HepG2 (cell line): ENCODE measurements around the gene NINL. TPM values are rescaled to one million over a fixed set of nuclear protein-coding genes. Genes with fewer than 3 reads are reported as not detected.

Experiments
- BHLHE40 ChIP-seq: IDR thresholded peaks from 2 replicates; pipeline ENCODE4 v1.6.1; 2011; ENCODE audit warnings: low read length, improper control_type of control experiment
- ZNF354B ChIP-seq: sonication (generic); formaldehyde crosslinking; IDR thresholded peaks from 2 replicates; pipeline ENCODE4 v1.8.0; 2022; ENCODE audit warnings: mild to moderate bottlenecking, missing genetic modification reagents
- ZNF430 ChIP-seq: sonication (generic); formaldehyde crosslinking; IDR thresholded peaks from 2 replicates; pipeline ENCODE4 v1.9.0; 2021; ENCODE audit warnings: mild to moderate bottlenecking, missing genetic modification reagents
- ZNF724P ChIP-seq: sonication (generic); formaldehyde crosslinking; IDR thresholded peaks from 2 replicates; pipeline ENCODE4 v1.8.0; 2022; ENCODE audit warnings: missing genetic modification reagents, borderline replicate concordance
- ZNF790 ChIP-seq: sonication (generic); formaldehyde crosslinking; IDR thresholded peaks from 2 replicates; pipeline ENCODE4 v1.8.0; 2022; ENCODE audit warnings: missing genetic modification reagents, mild to moderate bottlenecking, borderline replicate concordance
- ZNF800 ChIP-seq: sonication (generic); formaldehyde crosslinking; IDR thresholded peaks from 2 replicates; pipeline ENCODE4 v1.4.0; 2020; ENCODE audit warnings: missing genetic modification reagents
- ZXDC ChIP-seq: sonication (generic); formaldehyde crosslinking; IDR thresholded peaks from 2 replicates; pipeline ENCODE4 v1.5.0; 2020; ENCODE audit warnings: mild to moderate bottlenecking, missing genetic modification reagents
- polyA plus RNA-seq, 8 experiments: library from polyadenylated mRNA; depleted of rRNA in 3 of 8; stranded (reverse) in 7 of 8; unstranded in 1 of 8; fragments of >200 nt; fragmentation: Illumina TruSeq in 4 of 8; extraction: Trizol in 4 of 8; gene quantifications; 2 replicates each; pipeline versions ENCODE4 v1.2.1 to v1.2.3, GENCODE V29; 2011 to 2016; ENCODE audit warnings: low read depth in 4 of 8, missing spikeins in 1 of 8, mixed read lengths in 1 of 8; ENCODE audit not compliant: insufficient read depth in 1 of 8
- total RNA-seq, 5 experiments: library from RNA; depleted of rRNA; stranded (reverse); fragments of >200 nt; fragmentation: Illumina TruSeq; extraction: Trizol; gene quantifications; 2 replicates each; pipeline ENCODE4 v1.2.3, GENCODE V29; 2016; ENCODE audit warnings: low read depth in 1 of 5
- TF ChIP-seq, protein P1 (sequence below): sonication (generic); formaldehyde crosslinking; IDR thresholded peaks from 2 replicates; pipeline ENCODE4 v1.4.0; 2020; ENCODE audit warnings: mild to moderate bottlenecking, missing genetic modification reagents
- TF ChIP-seq, protein P2 (sequence below): sonication (generic); formaldehyde crosslinking; IDR thresholded peaks from 2 replicates; pipeline ENCODE4 v1.4.0; 2020; ENCODE audit warnings: mild to moderate bottlenecking, missing genetic modification reagents

NINL gene
- total and polyA plus RNA-seq, 2 of the 13 experiments (the other 11 are each of a cell fraction or from before 2014, with no cell fraction given), result 32.3 to 34.3 TPM

DNA sequence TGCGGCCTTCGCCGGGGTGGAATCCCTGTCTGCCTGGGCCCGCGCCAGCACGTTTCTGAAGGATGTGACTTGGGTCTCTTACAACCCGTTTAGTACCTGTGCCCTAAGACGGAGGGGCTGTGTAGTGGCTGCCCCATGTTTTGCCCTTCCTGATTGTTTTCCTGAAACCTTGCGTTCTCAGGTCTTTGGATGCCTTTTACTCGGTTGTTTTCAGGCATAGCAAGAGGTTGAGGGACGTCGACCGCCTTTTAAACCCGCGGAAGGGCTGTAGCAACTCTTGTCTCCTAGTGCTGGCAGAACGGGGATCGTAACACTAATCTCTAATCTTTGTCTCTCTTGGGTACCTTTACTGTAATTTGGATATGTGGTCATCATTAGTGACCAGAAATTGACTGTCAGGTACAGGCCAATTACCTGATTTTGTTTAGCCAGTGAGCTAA, 39.2 kb upstream of the NINL start (continued):
- no peak for TF ChIP-seq ZNF354B (CRISPR knock-in tag)
- TF ChIP-seq ZXDC (CRISPR knock-in tag), result peak; percentile 85
- no peak; the same call in 1 of the 2 replicates for TF ChIP-seq ZNF430 (CRISPR knock-in tag)
- TF ChIP-seq, protein P1, sequence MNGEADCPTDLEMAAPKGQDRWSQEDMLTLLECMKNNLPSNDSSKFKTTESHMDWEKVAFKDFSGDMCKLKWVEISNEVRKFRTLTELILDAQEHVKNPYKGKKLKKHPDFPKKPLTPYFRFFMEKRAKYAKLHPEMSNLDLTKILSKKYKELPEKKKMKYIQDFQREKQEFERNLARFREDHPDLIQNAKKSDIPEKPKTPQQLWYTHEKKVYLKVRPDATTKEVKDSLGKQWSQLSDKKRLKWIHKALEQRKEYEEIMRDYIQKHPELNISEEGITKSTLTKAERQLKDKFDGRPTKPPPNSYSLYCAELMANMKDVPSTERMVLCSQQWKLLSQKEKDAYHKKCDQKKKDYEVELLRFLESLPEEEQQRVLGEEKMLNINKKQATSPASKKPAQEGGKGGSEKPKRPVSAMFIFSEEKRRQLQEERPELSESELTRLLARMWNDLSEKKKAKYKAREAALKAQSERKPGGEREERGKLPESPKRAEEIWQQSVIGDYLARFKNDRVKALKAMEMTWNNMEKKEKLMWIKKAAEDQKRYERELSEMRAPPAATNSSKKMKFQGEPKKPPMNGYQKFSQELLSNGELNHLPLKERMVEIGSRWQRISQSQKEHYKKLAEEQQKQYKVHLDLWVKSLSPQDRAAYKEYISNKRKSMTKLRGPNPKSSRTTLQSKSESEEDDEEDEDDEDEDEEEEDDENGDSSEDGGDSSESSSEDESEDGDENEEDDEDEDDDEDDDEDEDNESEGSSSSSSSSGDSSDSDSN, result peak; percentile 53; the same call in 1 of the 2 replicates
- no peak for TF ChIP-seq ZNF800 (CRISPR knock-in tag)
- TF ChIP-seq, protein P2, sequence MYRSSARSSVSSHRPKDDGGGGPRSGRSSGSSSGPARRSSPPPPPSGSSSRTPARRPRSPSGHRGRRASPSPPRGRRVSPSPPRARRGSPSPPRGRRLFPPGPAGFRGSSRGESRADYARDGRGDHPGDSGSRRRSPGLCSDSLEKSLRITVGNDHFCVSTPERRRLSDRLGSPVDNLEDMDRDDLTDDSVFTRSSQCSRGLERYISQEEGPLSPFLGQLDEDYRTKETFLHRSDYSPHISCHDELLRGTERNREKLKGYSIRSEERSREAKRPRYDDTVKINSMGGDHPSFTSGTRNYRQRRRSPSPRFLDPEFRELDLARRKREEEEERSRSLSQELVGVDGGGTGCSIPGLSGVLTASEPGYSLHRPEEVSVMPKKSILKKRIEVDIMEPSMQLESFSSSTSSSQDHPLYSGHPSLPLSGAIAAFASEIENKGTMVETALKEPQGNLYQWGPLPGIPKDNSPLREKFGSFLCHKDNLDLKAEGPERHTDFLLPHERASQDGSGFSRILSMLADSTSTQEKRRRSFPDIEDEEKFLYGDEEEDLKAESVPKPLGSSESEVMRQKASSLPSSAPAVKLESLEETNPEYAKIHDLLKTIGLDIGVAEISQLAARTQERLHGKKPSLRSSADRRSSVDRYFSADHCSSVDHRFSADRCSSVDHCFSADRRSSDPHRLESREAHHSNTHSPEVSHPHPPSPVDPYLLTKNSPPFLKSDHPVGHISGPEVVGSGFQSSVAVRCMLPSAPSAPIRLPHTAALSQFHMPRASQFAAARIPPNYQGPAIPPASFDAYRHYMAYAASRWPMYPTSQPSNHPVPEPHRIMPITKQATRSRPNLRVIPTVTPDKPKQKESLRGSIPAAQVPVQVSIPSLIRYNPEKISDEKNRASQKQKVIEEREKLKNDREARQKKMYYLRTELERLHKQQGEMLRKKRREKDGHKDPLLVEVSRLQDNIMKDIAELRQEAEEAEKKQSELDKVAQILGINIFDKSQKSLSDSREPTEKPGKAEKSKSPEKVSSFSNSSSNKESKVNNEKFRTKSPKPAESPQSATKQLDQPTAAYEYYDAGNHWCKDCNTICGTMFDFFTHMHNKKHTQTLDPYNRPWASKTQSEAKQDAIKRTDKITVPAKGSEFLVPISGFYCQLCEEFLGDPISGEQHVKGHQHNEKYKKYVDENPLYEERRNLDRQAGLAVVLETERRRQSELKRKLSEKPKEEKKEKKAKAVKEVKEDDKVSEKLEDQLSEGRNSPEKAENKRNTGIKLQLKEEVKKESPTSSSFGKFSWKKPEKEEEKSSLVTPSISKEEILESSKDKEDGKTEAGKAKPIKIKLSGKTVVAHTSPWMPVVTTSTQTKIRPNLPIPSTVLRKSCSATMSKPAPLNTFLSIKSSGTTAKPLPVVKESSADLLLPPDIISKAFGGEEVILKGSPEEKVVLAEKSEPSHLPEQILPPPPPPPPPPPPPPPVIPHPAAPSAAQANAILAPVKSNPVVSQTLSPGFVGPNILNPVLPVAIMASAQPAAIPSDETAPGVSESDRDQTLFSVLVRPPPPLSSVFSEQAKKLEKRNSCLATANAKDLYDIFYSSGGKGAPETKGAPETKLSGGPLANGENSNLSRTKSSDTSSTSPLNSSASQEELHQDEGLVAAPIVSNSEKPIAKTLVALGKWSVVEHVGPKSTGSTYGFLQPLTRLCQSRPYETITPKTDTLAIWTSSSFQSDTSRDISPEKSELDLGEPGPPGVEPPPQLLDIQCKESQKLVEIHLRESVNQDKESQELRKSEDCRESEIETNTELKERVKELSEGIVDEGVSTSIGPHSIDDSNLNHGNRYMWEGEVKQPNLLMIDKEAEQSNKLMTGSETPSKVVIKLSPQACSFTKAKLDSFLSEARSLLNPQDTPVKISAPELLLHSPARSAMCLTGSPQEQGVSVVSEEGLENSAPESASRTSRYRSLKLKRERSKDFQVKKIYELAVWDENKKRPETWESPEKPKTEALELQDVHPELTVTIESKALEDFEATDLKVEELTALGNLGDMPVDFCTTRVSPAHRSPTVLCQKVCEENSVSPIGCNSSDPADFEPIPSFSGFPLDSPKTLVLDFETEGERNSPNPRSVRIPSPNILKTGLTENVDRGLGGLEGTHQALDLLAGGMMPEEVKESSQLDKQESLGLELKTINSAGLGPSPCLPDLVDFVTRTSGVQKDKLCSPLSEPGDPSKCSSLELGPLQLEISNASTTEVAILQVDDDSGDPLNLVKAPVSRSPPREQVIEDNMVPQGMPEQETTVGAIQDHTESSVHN (CRISPR knock-in tag), result no peak
- peak; percentile 95; the same call in 1 of the 2 replicates for TF ChIP-seq ZNF790 (CRISPR knock-in tag)
- peak; percentile 56 for TF ChIP-seq BHLHE40
- TF ChIP-seq ZNF724P (CRISPR knock-in tag), result no peak; the same call in 1 of the 2 replicates
